Suprapubic skin (tissue), 4 donors: ENCODE results near the gene SYNPO.

Experiments used
- POLR2A ChIP-seq, 2 donors: fragments of 450-650 bp; IDR thresholded peaks; one replicate each; pipeline ENCODE4 v1.6.1; 2017; ENCODE audit warnings: antibody characterized with exemption in 2 of 2, mild to moderate bottlenecking in 2 of 2, moderate library complexity in 2 of 2
- POLR2AphosphoS5 ChIP-seq, 3 donors: sonication (generic); formaldehyde crosslinking; IDR thresholded peaks; one replicate each; pipeline ENCODE4 v1.6.1; 2017; ENCODE audit warnings: antibody characterized with exemption in 3 of 3
- TF ChIP-seq, protein P1 (sequence below), 2 donors: fragments of 200-600 bp in 1 of 2; fragments of 450-650 bp in 1 of 2; sonication (generic) in 1 of 2; IDR thresholded peaks; one replicate each; pipeline ENCODE4 v1.5.1; 2016 to 2019; ENCODE audit warnings: antibody characterized with exemption in 2 of 2, mild to moderate bottlenecking in 1 of 2, moderate library complexity in 1 of 2

- TF ChIP-seq, protein P1, sequence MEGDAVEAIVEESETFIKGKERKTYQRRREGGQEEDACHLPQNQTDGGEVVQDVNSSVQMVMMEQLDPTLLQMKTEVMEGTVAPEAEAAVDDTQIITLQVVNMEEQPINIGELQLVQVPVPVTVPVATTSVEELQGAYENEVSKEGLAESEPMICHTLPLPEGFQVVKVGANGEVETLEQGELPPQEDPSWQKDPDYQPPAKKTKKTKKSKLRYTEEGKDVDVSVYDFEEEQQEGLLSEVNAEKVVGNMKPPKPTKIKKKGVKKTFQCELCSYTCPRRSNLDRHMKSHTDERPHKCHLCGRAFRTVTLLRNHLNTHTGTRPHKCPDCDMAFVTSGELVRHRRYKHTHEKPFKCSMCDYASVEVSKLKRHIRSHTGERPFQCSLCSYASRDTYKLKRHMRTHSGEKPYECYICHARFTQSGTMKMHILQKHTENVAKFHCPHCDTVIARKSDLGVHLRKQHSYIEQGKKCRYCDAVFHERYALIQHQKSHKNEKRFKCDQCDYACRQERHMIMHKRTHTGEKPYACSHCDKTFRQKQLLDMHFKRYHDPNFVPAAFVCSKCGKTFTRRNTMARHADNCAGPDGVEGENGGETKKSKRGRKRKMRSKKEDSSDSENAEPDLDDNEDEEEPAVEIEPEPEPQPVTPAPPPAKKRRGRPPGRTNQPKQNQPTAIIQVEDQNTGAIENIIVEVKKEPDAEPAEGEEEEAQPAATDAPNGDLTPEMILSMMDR (IDR thresholded peaks at IDR 0.05) = no peak
- TF ChIP-seq POLR2A (IDR thresholded peaks at IDR 0.05) (no peak), POLR2AphosphoS5 (IDR thresholded peaks at IDR 0.05) (no peak)
These were observed 8.9 kb downstream of the SYNPO start for GRCh38 chr5:150649108-150650020.
